Measurements from ENCODE around the gene ZSWIM3.
A peak's percentile ranks its signal among the peaks of the same experiment; 100 is the strongest.

The ZSWIM3 gene

GRCh38 chr20:45833030-45833882, 24.2 kb upstream of the ZSWIM3 start, which contains the start of gene SNX21:
Gene SNX21 (plus strand): TSS chr20:45833799. CDS start chr20:45833920, 121 bp downstream.
- DNase-seq, result peak; percentile 57

- peak; percentile 53 for DNase-seq
These were observed 23.3 kb upstream of the ZSWIM3 start for GRCh38 chr20:45833883-45834796.

GRCh38 chr20:45834797-45835161, 22.6 kb upstream of the ZSWIM3 start:
- no peak for DNase-seq

- no peak for DNase-seq
These were observed 22.1 kb upstream of the ZSWIM3 start for GRCh38 chr20:45835329-45835765.

DNA sequence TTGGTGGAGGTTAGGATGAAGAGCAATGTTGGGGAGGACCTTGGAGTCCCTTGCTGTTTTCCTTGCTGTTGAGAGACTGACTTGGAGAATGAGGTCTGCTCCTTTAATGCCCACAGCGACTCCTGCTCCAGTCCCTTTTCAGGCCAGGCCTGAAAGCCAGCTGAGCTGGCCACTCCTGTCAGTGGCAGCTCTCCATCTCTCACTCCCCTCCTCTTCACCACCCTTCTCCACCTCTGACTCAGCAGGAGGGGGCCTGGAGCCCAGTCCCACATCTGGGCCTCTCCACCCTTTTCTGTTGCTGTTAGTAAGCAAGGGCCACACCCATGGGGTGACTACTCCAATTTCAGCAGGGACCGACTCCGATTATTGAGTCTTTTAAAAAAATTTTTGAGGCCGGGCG, 21.6 kb upstream of the ZSWIM3 start:
- DNase-seq, result no peak

DNA sequence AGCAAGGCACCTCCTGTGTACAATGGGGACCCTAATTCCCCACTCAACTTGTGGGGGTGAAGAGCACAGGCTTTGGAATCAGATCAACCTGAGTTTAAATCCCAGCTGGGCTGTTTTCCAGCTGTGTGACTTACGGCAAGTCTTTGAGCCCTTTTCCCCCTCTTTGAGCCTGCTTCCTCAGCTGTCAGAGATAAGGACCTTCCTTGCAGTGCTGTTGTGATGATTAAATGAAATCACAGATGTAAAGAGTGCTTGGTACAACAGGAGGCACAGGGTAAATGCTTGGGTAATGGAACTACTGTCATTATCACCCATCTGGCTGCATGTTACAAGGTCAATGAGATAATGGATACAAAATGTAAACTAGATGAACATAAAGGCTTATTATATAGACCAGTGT, 20.6 kb upstream of the ZSWIM3 start:
- DNase-seq, result peak; percentile 61

GRCh38 chr20:45840700-45841198, 16.7 kb upstream of the ZSWIM3 start:
- no peak for DNase-seq

DNA sequence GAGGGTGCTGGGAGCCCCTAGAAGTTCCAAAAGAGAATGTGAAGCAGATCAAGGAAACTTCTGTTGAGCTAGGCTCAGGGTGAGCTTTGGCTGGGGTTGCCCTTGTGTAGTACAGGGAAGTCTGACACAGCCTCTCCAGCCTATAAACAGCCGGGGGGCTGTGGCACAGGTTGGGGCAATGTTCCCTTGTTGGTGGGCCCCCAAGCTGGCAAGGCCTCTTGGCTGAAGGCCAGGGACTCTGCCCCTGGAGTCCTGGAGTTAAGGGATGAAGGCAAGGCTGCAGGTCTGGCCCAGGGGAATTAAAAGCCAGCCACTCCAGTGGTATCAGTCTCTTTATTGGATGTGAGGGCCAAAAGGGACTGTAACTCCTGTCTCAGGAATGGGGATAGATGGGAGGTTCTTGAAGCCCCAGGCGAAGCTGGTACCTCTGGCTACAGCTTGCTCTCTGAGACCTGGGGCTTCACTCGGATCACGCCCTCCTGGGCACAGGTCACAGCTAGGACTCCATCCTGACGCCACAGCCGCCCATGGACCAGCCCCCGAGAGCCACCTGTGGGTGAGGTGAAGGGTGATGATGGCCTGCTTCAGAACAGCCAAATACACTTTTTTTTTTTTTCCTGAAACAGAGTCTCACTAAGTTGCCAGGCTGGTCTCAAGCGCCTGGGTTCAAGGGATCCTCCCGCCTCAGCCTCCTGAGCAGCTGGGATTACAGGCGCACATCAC, 15.8 kb upstream of the ZSWIM3 start:
- DNase-seq, result no peak

GRCh38 chr20:45842169-45842812, 15.1 kb upstream of the ZSWIM3 start:
- DNase-seq, result peak; percentile 9

GRCh38 chr20:45843506-45843905, 13.9 kb upstream of the ZSWIM3 start:
- DNase-seq, result no peak

DNA sequence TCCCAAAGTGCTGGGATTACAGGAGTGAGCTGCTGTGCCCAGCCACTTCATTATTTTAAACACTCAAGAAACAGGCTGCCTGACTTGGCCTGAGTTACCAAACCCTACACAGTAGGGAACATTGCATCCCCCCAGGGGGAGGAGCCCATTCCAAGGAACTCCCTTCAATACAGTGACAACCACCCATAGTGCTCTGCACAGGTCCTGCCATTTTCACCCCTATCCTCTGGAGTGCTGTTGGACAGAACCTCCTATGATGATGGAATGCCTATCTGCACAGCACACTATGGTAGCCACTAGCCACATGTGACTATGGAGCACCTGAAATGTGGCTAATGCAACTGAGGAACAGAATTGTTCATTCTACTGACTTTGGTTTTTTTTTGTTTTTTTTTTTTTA, 12.0 kb upstream of the ZSWIM3 start:
- no peak for DNase-seq

GRCh38 chr20:45848421-45848820, 9.0 kb upstream of the ZSWIM3 start:
- no peak for DNase-seq

DNA sequence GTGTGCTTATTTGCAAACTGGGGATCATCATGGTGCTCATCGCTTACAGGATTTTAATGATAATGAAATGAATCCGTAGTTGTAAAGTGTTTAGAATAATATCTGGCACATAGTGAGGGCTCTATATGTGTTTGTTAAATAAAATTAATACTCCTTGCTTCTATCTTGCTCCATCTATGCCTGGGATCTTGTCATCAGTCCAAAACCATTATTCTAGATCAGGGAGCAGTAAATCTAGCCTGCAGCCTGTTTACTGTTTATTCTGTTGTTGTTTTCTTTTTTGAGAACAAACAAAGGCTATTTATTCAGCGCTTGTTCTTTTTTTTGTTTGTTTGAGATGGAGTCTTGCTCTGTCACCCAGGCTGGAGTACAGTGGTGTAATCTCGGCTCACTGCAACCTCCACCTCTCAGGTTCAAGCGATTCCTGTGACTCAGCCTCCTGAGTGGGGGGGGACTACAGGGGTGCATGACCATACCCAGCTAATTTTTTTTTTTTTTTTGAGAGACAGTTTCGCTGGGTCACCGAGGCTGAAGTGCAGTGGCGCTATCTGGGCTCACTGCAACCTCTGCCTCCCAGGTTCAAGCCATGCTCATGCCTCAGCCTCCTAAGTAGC, 8.3 kb upstream of the ZSWIM3 start:
- no peak for DNase-seq

- DNase-seq, result no peak
These were observed 7.2 kb upstream of the ZSWIM3 start for GRCh38 chr20:45850238-45850637.

- DNase-seq, result no peak
These were observed 6.5 kb upstream of the ZSWIM3 start for GRCh38 chr20:45850926-45851325.

DNA sequence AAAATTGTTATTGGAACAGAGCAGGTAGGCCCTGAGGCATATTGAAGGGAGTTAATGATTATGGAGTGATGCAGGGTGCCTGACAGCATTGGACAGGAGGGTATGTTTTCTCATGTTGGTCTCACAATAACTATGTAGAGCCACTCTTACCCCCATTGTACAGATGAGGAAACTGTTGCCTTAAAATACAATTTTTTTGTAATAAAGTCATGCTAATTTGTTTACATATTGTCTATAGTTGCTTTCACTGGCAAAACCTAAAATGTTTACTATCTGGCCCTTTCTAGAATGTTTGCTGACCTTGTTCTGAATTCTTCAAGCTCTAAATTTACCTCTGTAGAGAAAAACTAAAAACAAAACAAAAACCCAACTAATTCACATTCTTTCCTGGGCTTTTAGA, 5.9 kb upstream of the ZSWIM3 start:
- DNase-seq, result no peak

DNA sequence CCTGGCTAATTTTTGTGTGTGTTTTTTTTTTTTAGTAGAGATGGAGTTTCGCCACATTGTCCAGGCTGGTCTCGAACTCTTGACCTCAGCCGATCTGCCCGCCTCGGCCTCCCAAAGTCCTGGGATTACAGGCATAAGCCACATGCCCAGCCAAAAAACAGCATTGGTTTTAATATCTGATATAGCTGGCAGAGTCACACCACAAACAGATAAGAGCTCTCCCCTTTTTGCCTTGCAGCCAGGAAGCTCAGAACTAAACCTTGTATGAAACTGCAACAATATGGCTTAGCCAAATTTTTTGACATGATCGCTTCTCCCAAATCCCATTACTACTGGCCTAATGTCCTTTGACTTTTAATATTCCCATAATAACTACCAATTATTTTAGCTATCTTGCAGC, 5.1 kb upstream of the ZSWIM3 start:
- DNase-seq, result no peak

DNA sequence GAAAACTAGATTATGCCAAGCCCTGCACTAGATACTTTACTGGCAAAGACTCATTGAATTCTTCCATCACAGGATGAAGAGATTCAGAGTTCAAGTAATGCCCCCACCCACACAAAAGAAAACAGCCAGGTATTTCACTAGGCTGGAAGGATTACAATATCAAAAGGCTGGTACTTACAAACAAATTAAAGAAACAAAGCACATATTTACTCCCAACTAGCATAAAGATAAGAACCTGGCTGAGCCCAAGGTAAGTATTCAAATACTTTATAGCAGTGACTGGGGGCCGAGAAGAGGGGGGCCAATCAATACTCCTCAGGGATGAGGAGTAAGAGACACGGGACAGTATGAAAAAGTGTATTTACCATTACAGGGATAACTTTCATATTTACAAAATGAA, 3.9 kb upstream of the ZSWIM3 start:
- DNase-seq, result no peak

DNA sequence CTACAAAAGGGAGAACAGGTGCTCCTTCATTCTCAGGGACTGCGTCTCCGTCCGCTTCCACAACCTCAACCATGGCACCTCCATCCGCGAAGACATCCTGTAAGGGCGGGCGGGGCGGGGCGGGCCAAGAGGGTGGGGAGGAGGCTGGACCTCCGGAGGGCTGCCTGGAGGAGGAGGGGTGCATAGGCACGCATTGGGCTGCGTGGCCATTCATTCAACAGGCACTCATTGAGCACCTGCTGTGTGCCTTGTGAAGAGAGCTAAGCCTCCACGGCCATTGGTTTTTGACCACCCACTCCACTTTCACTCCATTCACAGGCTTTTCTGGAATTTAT, 435 bp downstream of the ZSWIM3 start:
- peak; percentile 50 for DNase-seq

GRCh38 chr20:45859916-45860315, 2.5 kb downstream of the ZSWIM3 start:
- no peak for DNase-seq

DNA sequence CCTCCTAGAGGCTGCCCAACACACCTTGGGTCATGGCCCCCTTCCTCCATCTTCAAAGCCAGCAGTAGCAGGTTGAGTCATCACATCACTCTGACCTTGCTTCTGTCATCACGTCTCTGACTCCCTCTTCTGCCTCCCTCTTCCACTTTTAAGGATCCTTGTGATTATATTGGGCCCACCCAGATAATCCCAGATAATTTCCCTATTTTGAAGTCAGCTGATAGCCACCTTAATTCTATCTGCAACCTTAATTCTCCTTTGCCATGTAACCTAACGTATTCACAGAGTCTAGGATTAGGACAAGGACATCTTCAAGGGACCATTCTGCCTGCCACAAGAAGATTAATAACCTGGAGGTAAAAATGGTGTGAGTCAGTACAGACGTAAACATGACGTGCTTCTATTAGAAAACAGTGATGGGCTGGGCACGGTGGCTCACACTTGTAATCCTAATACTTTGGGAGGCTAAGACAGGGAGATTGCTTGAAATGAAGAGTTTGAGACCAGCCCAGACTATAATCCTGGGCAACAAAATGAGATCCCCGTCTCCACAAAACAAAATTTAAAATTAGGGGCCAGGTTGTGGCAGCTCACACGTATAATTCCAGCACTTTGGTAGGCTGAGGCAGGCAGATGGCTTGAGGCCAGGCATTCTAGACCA, 3.3 kb downstream of the ZSWIM3 start:
- DNase-seq, result no peak

Measured in NCI-H69 (cell line).